DMS79 treated with DMSO at 0.1 percent for 48 hours (cell line): ENCODE data around the gene TATDN3.
"Not testable (repeated sequence)": the region's sequence is repeated elsewhere in the genome, so short reads cannot be mapped to it uniquely, and the experiment has no call there.

ENCODE experiments used
- DNase-seq: peaks from one replicate; lab custom pipeline; 2025; lab: John Stamatoyannopoulos, UW

The TATDN3 gene

GRCh38 chr1:212791676-212792395 lies at the start of gene TATDN3, which contains the start of gene NSL1:
Gene TATDN3 (plus strand): TSS chr1:212791894. CDS start chr1:212791922, 28 bp downstream.
Gene NSL1 (minus strand): TSS chr1:212791777. CDS start chr1:212791763, 14 bp downstream.
- DNase-seq, result peak; percentile 92

DNA sequence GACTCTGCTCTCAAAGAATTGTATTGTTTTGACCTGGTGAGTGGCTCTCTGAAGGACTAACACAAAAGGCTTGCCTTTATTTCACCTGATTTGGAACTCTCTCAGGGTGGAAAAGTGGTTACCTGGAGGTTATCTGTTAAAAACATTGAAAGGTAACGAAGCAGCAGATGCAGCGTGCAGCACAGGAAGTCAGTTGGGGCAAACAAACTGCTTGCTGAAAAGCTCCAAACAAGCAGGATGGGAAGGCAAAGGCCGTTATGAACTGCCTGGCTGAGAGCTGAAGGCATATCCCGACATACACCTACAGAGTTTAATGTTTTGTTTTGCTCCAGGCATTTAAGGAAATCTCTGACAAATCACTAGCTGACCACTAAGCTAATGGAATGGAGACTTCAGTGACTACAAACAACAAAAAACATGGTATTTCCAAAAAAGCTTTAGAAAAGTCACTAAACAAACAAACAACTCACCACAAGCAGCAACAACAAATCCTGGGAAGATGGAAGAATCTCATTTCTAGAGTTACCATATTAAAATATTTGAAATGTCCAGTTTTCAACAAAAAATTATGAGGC lies 47.7 kb upstream of the TATDN3 start:
- no peak for DNase-seq

DNA sequence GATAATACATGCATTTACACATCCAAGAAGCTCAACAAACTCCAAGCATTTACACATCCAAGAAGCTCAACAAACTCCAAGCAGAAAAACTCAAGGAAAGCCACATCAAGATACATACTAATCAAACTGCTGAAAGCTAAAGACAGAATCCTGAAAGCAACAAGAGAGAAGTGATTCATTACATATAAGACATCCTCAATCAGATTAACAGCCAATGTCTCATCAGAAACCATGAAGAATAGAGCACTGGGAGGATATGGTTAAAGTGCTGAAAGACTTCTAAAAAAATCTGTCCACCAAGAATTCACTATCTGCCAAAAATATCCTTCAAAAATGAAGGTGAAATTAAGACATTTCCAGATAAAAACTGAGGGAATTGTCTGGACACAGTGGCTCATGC lies 46.4 kb upstream of the TATDN3 start:
- no peak for DNase-seq

DNA sequence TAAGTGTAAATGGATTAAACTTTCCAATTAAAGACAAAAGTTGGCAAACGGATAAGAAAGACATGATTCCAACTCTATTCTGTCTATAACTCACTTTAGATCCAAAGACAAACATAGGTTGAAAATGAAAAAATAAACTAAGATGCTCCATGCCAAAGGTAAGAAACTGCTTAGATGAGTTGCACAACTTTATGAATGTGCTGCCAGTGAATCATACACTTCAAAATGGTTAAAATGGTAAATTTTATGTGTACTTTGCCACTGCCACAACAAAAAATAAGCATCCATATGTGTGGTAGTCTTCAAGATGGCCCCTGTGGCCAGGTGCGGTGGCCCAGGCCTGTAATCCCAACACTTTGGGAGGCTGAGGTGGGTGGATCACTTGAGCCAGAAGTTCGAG lies 45.1 kb upstream of the TATDN3 start:
- no peak for DNase-seq

DNA sequence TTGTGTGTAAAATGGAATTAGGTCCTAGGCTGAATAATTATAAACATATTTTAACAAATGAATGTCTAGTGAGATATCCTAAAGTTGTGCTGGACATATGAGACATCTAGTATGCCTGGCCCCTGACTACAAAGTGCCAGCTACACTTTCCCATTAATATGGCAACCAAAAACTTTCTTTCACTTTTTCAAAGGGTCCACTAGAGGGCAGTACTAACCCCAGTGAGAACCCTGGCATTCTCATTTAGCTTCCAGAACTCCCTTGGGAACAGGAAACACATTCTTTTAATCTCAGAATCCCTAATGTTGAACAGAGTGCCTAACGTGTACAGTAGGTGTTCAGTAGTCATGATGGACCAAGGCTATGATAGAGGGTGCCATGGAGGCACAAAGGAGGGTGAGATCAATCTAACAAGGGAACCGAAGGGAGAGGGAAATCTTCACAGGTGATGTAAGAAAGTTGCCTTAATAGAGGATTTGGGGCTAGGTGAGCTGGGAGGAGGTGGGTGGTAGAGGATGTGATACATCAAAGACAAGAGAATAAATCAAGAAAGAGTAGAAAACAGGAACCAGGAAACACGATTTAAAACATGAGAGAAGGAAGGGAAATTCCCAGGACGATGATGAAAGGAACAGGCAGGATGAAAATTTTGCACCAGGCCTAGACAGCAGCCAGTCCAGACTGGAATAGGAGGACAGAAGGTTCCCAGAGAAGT lies 41.7 kb upstream of the TATDN3 start:
- no peak for DNase-seq

DNA sequence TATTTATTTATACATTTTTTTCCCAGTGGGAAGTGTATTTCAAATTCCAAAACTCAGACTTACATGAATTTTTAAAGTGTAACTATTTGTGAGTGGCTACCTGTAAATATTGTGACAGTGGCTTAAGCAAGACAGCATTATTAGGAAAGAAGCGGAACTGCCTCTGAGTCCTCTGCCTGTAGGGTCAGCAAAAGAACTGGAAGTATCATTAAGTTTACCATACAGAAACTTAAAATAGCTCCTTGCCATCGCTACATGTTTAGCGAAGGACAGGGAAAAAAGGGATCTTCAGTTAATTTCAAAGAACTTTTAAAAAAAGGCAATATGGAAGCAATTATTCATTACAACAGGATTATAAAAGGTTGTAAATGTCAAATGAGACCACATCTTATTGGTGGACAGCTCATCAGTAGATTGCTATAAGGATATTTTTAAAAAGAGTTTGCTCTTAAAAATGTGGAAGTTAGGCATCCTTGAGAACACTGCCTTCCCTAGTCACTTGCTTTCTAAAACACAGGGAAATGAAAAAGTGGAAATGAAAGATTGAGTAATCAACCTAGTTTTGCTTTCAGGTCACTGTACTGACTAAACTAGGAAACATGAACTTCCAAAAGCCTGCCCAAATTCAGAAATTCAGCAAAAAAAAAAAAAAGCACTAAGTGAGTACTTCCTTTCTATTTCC lies 39.3 kb upstream of the TATDN3 start:
- no peak for DNase-seq

DNA sequence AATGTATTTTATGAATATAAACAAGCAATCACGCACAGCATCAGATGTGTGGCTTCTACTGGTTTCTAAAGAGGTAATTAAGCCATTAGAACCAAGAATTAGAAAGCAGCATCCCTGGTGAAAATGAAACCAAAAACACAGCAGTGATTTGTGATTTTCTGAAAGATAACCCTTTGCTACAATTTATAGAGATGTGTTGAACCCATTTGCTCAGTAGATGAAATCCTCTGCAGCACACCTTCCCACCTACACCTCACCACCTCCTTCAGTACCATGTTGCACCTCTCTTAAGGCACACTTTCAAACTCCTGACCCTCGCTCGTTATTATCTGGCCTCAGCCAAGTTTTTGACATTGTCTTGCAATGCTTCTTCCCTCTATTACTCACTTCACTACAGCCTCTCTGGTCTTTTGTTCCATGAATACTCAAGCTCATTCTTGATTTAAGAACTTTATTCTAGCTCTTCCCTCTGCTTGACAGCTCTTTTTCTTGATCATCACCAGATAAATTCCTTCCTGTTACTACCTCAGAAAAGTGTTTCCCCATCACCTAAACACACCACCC lies 38.7 kb upstream of the TATDN3 start:
- DNase-seq, result no peak

DNA sequence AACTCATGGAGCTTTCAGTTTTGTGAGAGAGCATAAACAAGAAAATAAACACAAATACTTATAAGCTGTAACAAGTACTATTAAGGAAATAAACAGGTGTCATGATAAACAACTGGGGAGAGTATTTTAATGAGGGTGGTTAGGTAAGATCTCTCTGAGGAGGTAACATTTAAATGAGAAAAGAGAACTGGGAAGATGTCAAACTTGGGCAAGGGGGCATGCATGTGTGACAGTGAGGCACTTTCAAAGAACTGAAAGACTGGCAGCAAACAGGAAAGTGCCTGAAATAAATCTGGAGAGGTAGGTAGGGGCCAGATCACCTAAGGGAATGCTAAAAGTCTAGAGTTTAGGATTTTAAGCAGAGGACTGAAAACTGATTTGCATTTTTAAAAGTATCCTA lies 37.9 kb upstream of the TATDN3 start:
- DNase-seq, result no peak

GRCh38 chr1:212754193-212754592 lies 37.5 kb upstream of the TATDN3 start:
- DNase-seq, result no peak

DNA sequence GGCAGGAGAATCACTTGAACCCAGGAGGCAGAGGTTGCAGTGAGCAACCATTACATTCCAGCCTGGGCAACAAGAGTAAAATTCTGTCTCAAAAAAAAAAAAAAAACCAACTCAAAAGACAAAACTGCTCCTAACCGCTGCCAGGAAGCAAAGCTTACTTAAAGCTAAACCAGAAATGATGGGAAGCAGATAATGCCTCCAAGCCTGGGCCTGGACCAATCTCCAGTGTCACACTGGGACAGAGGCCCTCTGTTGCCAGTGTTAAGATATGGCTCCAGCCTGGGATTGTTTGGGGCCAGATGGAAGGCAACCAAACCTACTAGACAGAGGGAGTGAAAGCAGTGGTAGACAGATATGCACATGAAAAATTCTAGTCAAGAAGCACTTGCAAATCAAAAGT lies 37.0 kb upstream of the TATDN3 start:
- DNase-seq, result no peak

GRCh38 chr1:212759683-212760082 lies 32.0 kb upstream of the TATDN3 start:
- DNase-seq, result no peak

DNA sequence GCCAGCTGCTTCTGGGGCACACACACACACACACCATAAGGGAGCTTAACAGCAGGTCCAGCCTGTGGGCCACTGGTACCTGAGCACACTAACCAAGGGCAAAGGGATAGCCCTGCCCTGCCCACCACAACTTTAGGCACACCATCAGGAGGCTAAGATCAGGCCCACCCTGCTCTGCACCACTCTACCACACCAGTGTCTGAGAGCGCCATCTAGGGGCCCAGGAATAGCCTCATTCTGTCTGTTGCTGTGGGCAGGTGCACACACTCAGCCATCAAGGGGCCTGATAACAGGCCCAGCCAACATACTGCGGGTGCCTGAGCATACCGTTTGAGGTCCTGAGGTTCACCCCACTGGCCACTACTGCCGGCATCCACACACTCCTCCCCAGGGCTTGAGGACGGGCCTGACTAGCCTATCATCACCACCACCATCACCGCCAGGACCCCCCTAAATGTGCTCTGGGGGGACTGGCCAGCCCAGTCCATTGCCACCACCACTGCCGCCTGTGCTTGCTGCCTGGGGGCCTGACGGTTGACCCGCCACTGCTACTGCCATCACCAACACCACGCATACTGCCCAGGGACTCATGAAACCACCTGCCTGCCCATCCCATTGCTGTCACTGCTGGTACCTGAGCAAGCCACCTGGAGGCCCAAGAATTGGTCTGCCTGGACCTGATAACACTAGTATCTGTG lies 31.4 kb upstream of the TATDN3 start:
- DNase-seq, result no peak

GRCh38 chr1:212762234-212762633 lies 29.5 kb upstream of the TATDN3 start:
- no peak for DNase-seq

DNA sequence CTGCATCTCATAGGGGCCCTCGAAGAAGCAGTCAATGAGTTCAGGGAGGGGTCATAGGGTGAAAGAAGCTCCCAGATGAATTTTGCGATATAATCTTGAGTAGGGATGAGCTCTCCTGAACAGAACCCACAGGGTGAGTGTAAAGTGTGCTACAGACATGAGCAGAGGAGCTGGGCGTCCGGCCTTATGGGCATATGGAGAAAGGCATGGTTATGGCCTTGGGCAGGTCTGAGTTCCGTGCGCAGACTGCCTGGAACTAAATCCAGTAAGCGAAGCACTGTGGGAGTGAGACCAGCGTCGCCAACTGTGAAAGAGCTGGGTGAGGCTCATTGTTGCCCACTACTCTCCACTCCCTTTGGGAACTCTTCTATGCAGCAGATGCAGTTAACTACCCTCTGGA lies 28.9 kb upstream of the TATDN3 start:
- DNase-seq, result no peak

DNA sequence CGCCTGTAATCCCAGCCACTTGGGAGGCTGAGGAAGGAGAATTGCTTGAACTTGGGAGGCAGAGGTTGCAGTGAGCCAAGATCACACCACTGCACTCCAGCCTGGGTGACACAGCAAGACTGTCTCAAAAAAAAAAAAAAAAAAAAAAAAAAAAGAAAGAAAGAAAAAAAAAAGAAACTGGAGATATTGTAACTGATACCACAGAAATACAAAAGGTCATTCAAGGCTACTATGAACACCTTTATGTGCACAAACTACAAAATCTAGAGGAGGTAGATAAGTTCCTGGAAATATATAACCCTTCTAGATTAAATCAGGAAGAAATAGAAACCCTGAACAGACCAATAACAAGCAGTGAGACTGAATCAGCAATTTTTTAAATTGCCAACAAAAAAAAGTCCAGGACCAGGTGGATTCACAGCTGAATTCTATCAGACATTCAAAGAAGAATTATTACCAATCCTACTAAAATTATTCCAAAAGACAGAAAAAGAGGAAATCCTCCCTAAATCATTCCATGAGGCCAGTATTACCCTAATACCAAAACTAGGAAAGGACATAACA lies 26.9 kb upstream of the TATDN3 start:
- not testable (repeated sequence) for DNase-seq

DNA sequence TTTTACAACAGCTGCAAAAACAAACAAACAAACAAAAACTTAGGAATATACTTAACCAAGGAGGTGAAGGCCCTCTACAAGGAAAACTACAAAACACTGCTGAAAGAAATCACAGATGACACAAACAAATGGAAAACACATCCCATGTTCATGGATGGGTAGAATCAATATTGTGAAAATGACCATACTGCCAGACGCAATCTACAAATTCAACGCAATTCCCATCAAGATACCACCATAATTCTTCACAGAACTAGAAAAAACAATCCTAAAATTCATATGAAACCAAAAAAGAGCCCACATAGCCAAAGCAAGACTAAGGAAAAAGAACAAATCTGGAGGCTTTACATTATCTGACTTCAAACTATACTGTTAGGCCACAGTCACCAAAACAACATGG lies 24.9 kb upstream of the TATDN3 start:
- not testable (repeated sequence) for DNase-seq

DNA sequence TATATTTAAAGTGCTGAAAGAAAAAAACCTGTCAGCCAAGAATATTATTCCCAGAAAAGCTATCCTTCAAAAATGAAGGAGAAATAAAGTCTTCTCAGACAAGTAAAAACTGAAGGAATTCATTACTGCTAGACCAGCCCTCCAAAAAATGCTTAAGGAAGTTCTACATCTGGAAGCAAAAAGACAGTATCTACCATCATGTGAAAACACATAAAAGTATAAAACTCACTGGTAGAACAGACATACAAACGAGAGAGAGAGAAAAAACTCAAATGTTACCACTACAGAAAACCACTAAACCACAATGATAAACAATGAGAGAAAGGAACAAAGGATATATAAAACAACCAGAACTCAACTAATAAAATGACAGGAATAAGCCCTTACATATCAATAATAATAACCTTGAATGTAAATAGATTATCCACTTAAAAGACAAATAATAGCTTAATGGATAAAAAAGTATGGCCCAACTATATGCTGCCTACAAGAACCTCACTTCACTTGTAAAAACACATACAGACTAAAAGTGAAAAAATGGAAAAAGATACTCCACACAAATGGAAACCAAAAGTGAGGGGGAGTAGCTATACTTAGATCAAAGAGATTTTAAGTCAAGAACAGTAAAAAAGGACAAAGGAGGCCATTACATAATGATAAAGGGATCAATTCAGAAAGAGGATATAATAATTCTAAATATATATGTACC lies 22.1 kb upstream of the TATDN3 start:
- DNase-seq, result no peak

GRCh38 chr1:212771341-212771740 lies 20.4 kb upstream of the TATDN3 start:
- DNase-seq, result no peak

DNA sequence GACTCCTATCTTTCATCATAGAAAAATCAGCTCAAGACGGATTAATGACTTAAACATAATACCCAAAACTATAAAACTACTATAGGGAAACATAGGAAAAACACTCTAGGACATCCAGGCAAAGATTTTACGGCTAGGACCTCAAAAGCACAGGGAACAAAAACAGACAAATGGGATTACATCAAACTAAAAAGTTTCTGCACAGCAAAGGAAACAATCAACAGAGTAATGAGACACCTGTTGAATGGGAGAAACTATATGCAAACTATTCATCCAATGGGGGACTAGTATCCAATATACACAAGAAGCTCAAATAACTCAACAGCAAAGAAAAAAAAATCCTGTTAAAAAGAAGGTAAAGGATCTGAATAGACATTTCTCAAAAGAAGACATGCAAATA lies 18.7 kb upstream of the TATDN3 start:
- DNase-seq, result no peak

- no peak for DNase-seq
These were observed 17.1 kb upstream of the TATDN3 start for GRCh38 chr1:212774584-212774983.

GRCh38 chr1:212775241-212775640 lies 16.5 kb upstream of the TATDN3 start:
- no peak for DNase-seq
